T-helper 1 cell treated with Interleukin-12 subunit alpha and Interleukin-12 subunit beta and Interleukin-4 antibody, amounts not matched to agents 30 μg/mL and 1 μg/mL, for 36 hours (primary cell): Measurements from ENCODE around the gene FBXL7.
"Not testable (repeated sequence)": the region's sequence is repeated elsewhere in the genome, so short reads cannot be mapped to it uniquely, and the experiment has no call there.

ENCODE experiments used
- H3K27ac Mint-ChIP-seq: one replicate; pipeline ENCODE4 v1.8.0; 2021; ENCODE audit warnings: mild to moderate bottlenecking, mixed read lengths
- H3K27me3 Mint-ChIP-seq: one replicate; pipeline ENCODE4 v1.8.0; 2021; ENCODE audit warnings: low read depth, mixed read lengths
- H3K36me3 Mint-ChIP-seq: one replicate; pipeline ENCODE4 v1.8.0; 2021; ENCODE audit warnings: low read depth, mixed read lengths
- H3K4me1 Mint-ChIP-seq: one replicate; pipeline ENCODE4 v1.8.0; 2021; ENCODE audit warnings: low read depth, mixed read lengths
- H3K4me3 Mint-ChIP-seq: one replicate; pipeline ENCODE4 v1.8.0; 2021; ENCODE audit warnings: mild to moderate bottlenecking, moderate library complexity, mixed read lengths
- H3K9me3 Mint-ChIP-seq: one replicate; pipeline ENCODE4 v1.8.0; 2021; ENCODE audit warnings: mixed read lengths

FBXL7 gene

GRCh38 chr5:15852949-15853348 lies 353.0 kb downstream of the FBXL7 start:
- Mint-ChIP-seq H3K27ac (no peak overlapping the region), H3K36me3 (no peaks in the 10 kb centered on the region), H3K27me3 (no peaks in the 10 kb centered on the region), H3K4me1 (no peaks in the 10 kb centered on the region), H3K9me3 (peaks cover 16% of the 10 kb centered on the region), H3K4me3 (no peak overlapping the region)

GRCh38 chr5:15858326-15858725 lies 358.3 kb downstream of the FBXL7 start:
- no peaks in the 10 kb centered on the region for H3K36me3 Mint-ChIP-seq
- no peak overlapping the region for H3K27ac Mint-ChIP-seq

DNA sequence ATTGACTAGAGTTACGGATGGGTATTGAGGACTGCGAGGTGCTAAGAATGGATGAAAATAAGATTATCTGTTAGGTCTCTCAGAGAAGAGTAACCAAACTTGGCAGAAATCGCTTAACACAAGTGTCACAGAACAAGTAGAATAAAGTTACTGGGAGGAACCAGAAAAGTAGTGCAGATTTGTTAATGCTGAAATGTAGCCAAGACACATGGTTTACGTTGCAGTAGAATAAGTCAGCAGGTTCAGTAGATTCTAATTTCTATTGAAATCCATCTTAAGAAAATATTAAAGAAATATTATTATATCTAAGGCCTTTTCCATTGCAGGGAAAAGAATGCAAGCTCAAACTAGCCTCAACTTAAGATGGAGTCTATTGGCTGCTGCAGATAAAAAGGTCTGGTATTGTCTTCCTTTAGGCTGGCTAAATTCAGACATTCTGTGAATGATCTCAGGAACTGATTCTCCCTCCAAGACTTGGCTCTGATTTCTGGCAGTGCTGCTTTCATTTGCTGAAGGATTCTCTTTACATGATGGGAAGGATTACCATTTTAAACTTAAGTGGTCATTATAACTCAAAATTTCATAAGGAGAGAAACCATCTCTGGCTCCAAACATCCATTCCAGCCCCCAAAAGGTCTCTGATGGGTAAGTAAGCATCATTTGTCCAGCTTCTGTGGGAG lies 364.7 kb downstream of the FBXL7 start:
- peaks cover 28% of the 10 kb centered on the region for H3K9me3 Mint-ChIP-seq
- H3K4me3 Mint-ChIP-seq: no peak overlapping the region

More at GRCh38 chr5:15858326-15858725, 358.3 kb downstream of the FBXL7 start:
- Mint-ChIP-seq H3K4me3 (no peak overlapping the region), H3K27me3 (no peaks in the 10 kb centered on the region), H3K9me3 (peaks cover 9% of the 10 kb centered on the region), H3K4me1 (no peaks in the 10 kb centered on the region)

GRCh38 chr5:15872259-15872658 lies 372.3 kb downstream of the FBXL7 start:
- H3K4me1 Mint-ChIP-seq, H3K27ac Mint-ChIP-seq, H3K4me3 Mint-ChIP-seq, H3K27me3 Mint-ChIP-seq, H3K36me3 Mint-ChIP-seq: not testable (repeated sequence)
- H3K9me3 Mint-ChIP-seq: peaks cover 40% of the 10 kb centered on the region

More for the DNA sequence above, 364.7 kb downstream of the FBXL7 start:
- no peaks in the 10 kb centered on the region for H3K36me3 Mint-ChIP-seq
- H3K27me3 Mint-ChIP-seq: no peaks in the 10 kb centered on the region
- H3K4me1 Mint-ChIP-seq: no peaks in the 10 kb centered on the region
- no peak overlapping the region for H3K27ac Mint-ChIP-seq

GRCh38 chr5:15877914-15878313 lies 377.9 kb downstream of the FBXL7 start:
- no peaks in the 10 kb centered on the region for H3K36me3 Mint-ChIP-seq
- H3K4me1 Mint-ChIP-seq: no peaks in the 10 kb centered on the region
- H3K27ac Mint-ChIP-seq: no peak overlapping the region
- no peak overlapping the region for H3K4me3 Mint-ChIP-seq
- peaks cover 5% of the 10 kb centered on the region for H3K9me3 Mint-ChIP-seq
- H3K27me3 Mint-ChIP-seq: no peaks in the 10 kb centered on the region

DNA sequence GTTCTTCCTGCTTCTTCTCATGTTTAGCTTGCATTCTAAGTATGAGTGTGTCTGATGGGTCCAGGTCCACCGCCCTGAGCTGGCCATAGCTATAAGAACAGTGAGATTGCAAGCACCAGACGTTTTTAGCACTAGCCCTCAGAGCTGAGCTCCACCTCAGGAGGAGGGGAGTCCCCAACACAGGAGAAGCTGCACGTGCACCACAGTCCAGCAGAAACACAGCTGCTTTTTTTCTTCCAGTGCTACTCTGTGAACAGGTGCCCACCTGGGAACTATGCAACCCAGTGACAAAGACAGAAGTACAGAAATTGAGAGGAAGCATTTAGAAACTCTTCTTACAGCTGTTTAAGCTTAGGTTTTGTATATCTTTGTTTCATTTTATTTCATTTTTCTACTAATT lies 380.2 kb downstream of the FBXL7 start:
- no peak overlapping the region for H3K27ac Mint-ChIP-seq
- no peaks in the 10 kb centered on the region for H3K27me3 Mint-ChIP-seq
- H3K36me3 Mint-ChIP-seq: no peaks in the 10 kb centered on the region
- no peak overlapping the region for H3K4me3 Mint-ChIP-seq
- peaks cover 5% of the 10 kb centered on the region for H3K9me3 Mint-ChIP-seq
- H3K4me1 Mint-ChIP-seq: no peaks in the 10 kb centered on the region

DNA sequence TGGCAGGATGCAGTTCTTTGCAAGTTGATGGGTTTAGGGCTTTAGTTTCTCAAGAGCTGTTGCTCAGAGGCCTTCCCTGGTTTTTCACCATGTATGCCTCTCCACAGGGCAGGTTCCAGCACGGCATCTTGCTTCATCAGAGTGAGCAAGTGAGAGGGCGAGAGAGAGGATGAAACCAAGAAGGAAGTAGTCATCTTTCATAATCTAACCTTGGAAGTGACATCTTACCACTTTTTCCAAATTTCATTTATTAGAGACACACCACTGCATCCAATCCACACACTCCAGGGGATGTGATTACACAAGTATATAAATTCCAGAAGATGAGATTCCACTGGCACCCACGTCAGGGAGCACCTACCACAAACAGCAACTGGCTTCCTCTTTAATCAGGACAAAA lies 385.2 kb downstream of the FBXL7 start:
- H3K9me3 Mint-ChIP-seq: peaks cover 11% of the 10 kb centered on the region
- no peak overlapping the region for H3K27ac Mint-ChIP-seq
- no peaks in the 10 kb centered on the region for H3K27me3 Mint-ChIP-seq
- no peak overlapping the region for H3K4me3 Mint-ChIP-seq
- H3K36me3 Mint-ChIP-seq: no peaks in the 10 kb centered on the region
- no peaks in the 10 kb centered on the region for H3K4me1 Mint-ChIP-seq

DNA sequence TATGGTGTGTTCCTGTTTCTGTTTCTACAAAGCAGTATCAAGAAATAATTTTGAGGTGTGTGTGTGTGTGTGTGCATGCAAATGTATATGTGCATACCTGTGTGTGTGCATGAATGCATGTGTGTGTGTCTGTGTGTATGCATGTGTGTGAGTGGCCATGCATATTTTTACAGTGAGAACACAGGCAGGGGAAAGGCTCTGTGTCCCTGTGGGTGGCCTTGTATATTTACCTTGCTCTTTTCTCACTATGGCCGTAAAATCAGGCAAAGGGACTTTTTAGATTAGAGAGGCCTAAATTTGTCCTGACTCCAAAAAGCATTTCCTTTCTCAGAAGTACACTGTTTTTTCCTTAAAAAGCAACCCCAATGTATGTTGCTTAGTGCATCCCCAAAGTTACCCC lies 386.2 kb downstream of the FBXL7 start:
- Mint-ChIP-seq H3K9me3 (peaks cover 11% of the 10 kb centered on the region), H3K27me3 (no peaks in the 10 kb centered on the region), H3K4me3 (no peak overlapping the region), H3K36me3 (no peaks in the 10 kb centered on the region), H3K4me1 (no peaks in the 10 kb centered on the region), H3K27ac (no peak overlapping the region)

- Mint-ChIP-seq H3K27me3 (no peaks in the 10 kb centered on the region), H3K4me3 (no peak overlapping the region), H3K4me1 (no peaks in the 10 kb centered on the region), H3K9me3 (peaks cover 14% of the 10 kb centered on the region), H3K36me3 (no peaks in the 10 kb centered on the region), H3K27ac (no peak overlapping the region)
Observed at GRCh38 chr5:15887093-15887492, 387.1 kb downstream of the FBXL7 start.

DNA sequence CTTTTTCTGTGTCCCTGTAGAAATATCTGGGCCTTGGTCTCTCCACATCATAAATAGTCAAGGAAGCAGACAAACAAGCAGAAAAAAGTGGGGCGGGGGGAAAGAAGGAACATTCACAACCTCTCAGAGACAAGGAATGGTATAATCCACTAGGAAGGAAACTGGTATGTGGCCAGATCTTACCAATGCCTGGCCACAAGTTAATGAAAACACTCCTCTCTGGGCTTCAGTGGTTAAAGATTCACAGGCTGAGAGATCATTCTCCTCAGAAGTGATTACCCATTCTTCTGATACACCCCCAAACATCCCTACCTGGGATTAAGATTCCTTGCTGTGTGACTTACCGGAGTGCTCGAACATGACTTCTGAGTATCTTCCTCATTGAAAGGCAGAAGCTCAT lies 389.0 kb downstream of the FBXL7 start:
- Mint-ChIP-seq H3K4me3 (no peak overlapping the region), H3K27ac (no peak overlapping the region), H3K4me1 (no peaks in the 10 kb centered on the region), H3K9me3 (peaks cover 17% of the 10 kb centered on the region), H3K27me3 (no peaks in the 10 kb centered on the region), H3K36me3 (no peaks in the 10 kb centered on the region)

DNA sequence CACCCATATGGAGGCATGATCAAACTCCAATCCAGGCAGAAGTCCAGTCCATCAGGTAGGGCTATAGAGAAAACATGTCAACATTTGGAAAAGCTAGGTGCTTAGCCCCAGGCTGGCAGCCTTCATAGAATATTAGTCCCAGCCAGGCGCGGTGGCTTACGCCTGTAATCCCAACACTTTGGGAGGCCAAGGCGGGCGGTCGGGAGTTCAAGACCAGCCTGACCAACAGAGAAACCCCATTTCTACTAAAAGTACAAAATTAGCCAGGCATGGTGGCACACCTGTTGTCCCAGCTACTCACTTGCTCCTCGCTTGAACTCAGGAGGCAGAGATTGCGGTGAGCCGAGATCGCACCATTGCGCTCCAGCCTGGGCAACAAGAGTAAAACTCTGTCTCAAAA lies 393.9 kb downstream of the FBXL7 start:
- no peaks in the 10 kb centered on the region for H3K27me3 Mint-ChIP-seq
- no peak overlapping the region for H3K27ac Mint-ChIP-seq
- no peaks in the 10 kb centered on the region for H3K4me1 Mint-ChIP-seq
- no peaks in the 10 kb centered on the region for H3K36me3 Mint-ChIP-seq
- peaks cover 13% of the 10 kb centered on the region for H3K9me3 Mint-ChIP-seq
- H3K4me3 Mint-ChIP-seq: no peak overlapping the region

DNA sequence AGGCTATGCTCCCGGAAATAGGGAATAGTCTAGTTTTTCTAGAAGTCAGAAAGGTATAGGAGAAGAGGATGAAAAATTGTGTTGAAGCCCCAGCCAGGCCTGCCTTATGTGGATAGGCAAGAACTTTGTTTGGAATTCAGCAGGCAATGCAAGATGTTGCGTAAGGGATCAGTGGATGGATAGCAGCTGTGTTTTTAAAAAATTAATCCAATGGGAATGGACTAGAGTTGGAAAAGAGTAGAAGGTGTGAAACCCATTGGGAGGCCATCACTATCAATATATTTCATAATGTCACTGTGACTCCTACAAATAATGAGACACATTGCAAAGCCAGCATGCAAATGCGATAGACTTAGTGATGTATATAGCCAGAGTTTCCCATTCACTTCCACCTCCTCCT lies 397.7 kb downstream of the FBXL7 start:
- Mint-ChIP-seq H3K4me1 (no peaks in the 10 kb centered on the region), H3K27me3 (no peaks in the 10 kb centered on the region), H3K27ac (no peak overlapping the region), H3K9me3 (peaks cover 8% of the 10 kb centered on the region), H3K4me3 (no peak overlapping the region), H3K36me3 (no peaks in the 10 kb centered on the region)

GRCh38 chr5:15898641-15899040 lies 398.7 kb downstream of the FBXL7 start:
- Mint-ChIP-seq H3K4me3 (no peak overlapping the region), H3K27me3 (no peaks in the 10 kb centered on the region), H3K9me3 (peaks cover 8% of the 10 kb centered on the region), H3K36me3 (no peaks in the 10 kb centered on the region), H3K4me1 (no peaks in the 10 kb centered on the region), H3K27ac (no peak overlapping the region)

- no peaks in the 10 kb centered on the region for H3K36me3 Mint-ChIP-seq
- H3K4me3 Mint-ChIP-seq: no peak overlapping the region
- no peak overlapping the region for H3K27ac Mint-ChIP-seq
- no peaks in the 10 kb centered on the region for H3K27me3 Mint-ChIP-seq
- peaks cover 8% of the 10 kb centered on the region for H3K9me3 Mint-ChIP-seq
- no peaks in the 10 kb centered on the region for H3K4me1 Mint-ChIP-seq
Observed at GRCh38 chr5:15899481-15899880, 399.5 kb downstream of the FBXL7 start.

- H3K27ac Mint-ChIP-seq: no peak overlapping the region
- peaks cover 5% of the 10 kb centered on the region for H3K9me3 Mint-ChIP-seq
- no peaks in the 10 kb centered on the region for H3K4me1 Mint-ChIP-seq
- no peaks in the 10 kb centered on the region for H3K27me3 Mint-ChIP-seq
- H3K36me3 Mint-ChIP-seq: no peaks in the 10 kb centered on the region
- H3K4me3 Mint-ChIP-seq: no peak overlapping the region
Observed at GRCh38 chr5:15901151-15901550, 401.2 kb downstream of the FBXL7 start.

DNA sequence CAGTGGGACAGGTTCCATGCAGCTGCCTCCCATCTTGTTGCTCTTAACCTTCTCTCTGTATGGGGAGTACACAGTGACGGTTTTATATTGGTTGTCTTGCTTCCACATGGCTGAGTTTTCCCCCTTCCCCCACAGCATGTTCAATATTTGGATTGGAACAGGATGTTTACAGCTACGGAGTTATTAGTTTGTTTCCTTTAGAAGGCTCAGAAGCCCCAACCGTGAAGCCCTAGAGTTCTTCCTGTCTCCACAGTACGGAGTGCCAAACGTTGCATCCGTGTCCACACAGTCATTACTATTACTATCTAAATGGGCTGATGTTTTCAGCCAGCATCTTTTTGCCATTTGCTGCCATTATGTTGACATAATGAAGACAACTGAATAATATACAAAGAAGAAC lies 402.1 kb downstream of the FBXL7 start:
- Mint-ChIP-seq H3K4me1 (no peaks in the 10 kb centered on the region), H3K4me3 (no peak overlapping the region), H3K27me3 (no peaks in the 10 kb centered on the region), H3K27ac (no peak overlapping the region), H3K9me3 (peaks cover 5% of the 10 kb centered on the region), H3K36me3 (no peaks in the 10 kb centered on the region)
